Type B pancreatic cell (in vitro differentiated cells): ENCODE data around the gene WDR37. TPM values are rescaled to one million over a fixed set of nuclear protein-coding genes. Genes with fewer than 3 reads are reported as not detected.

Source experiments
- DNase-seq: peaks from one replicate; pipeline ENCODE4 v3.0.0; 2021; ENCODE audit warnings: mixed read lengths; ENCODE audit not compliant: unreplicated experiment; ENCODE audit errors: extremely low spot score
- H3K27ac Mint-ChIP-seq: 2 replicates; pipeline ENCODE4 v1.8.0; 2021; ENCODE audit warnings: mild to moderate bottlenecking, mixed read lengths
- H3K27me3 Mint-ChIP-seq: 2 replicates; pipeline ENCODE4 v1.8.0; 2021; ENCODE audit warnings: mixed read lengths
- H3K36me3 Mint-ChIP-seq: 2 replicates; pipeline ENCODE4 v1.8.0; 2021; ENCODE audit warnings: mixed read lengths
- H3K4me1 Mint-ChIP-seq: one replicate; pipeline ENCODE4 v1.8.0; 2021; ENCODE audit warnings: mixed read lengths; ENCODE audit not compliant: unreplicated experiment
- H3K4me3 Mint-ChIP-seq: 2 replicates; pipeline ENCODE4 v1.8.0; 2021; ENCODE audit warnings: mild to moderate bottlenecking, mixed read lengths
- H3K9me3 Mint-ChIP-seq: 2 replicates; pipeline ENCODE4 v1.8.0; 2021; ENCODE audit warnings: mixed read lengths
- CTCF ChIP-seq: fragments of 200-600 bp; sonication (generic); conservative IDR thresholded peaks from 2 replicates; pipeline ENCODE4 v1.5.0; 2021; ENCODE audit warnings: antibody characterized with exemption, mild to moderate bottlenecking
- total RNA-seq: library from RNA; stranded (reverse); gene quantifications from 2 replicates; pipeline ENCODE4 v1.2.1, GENCODE V29; 2021; ENCODE audit warnings: low replicate concordance

Gene WDR37
- total RNA-seq, 1 donor from 2014 or later = 16.2 TPM

GRCh38 chr10:1134156-1134555, 78.0 kb downstream of the WDR37 start:
- H3K36me3 Mint-ChIP-seq = peaks cover 24% of the 10 kb centered on the region
- no peak for TF ChIP-seq CTCF
- H3K27me3 Mint-ChIP-seq = no peaks in the 10 kb centered on the region
- no peak overlapping the region for H3K27ac Mint-ChIP-seq
- no peak for DNase-seq
- H3K4me1 Mint-ChIP-seq = no peaks in the 10 kb centered on the region
- H3K9me3 Mint-ChIP-seq = peaks cover 9% of the 10 kb centered on the region
- H3K4me3 Mint-ChIP-seq = no peak overlapping the region

- peaks cover 4% of the 10 kb centered on the region for H3K4me1 Mint-ChIP-seq
- no peak overlapping the region for H3K4me3 Mint-ChIP-seq
- peaks cover 9% of the 10 kb centered on the region for H3K9me3 Mint-ChIP-seq
- TF ChIP-seq CTCF = no peak
- H3K27me3 Mint-ChIP-seq = no peaks in the 10 kb centered on the region
- peaks cover 6% of the 10 kb centered on the region for H3K36me3 Mint-ChIP-seq
- DNase-seq = no peak
- no peak overlapping the region for H3K27ac Mint-ChIP-seq
These were observed 80.1 kb downstream of the WDR37 start for GRCh38 chr10:1136268-1136667.

- TF ChIP-seq CTCF = no peak
- DNase-seq = no peak
- H3K4me1 Mint-ChIP-seq = peaks cover 6% of the 10 kb centered on the region
- H3K27me3 Mint-ChIP-seq = peaks cover 3% of the 10 kb centered on the region
- H3K4me3 Mint-ChIP-seq = no peak overlapping the region
- H3K27ac Mint-ChIP-seq = no peak overlapping the region
- H3K9me3 Mint-ChIP-seq = peaks cover 9% of the 10 kb centered on the region
- no peaks in the 10 kb centered on the region for H3K36me3 Mint-ChIP-seq
These were observed 81.4 kb downstream of the WDR37 start for GRCh38 chr10:1137499-1138163.

- H3K4me3 Mint-ChIP-seq = no peak overlapping the region
- peaks cover 9% of the 10 kb centered on the region for H3K9me3 Mint-ChIP-seq
- peaks cover 4% of the 10 kb centered on the region for H3K27me3 Mint-ChIP-seq
- H3K4me1 Mint-ChIP-seq = peaks cover 6% of the 10 kb centered on the region
- no peak for TF ChIP-seq CTCF
- no peak for DNase-seq
- H3K27ac Mint-ChIP-seq = no peak overlapping the region
- H3K36me3 Mint-ChIP-seq = no peaks in the 10 kb centered on the region
These were observed 82.3 kb downstream of the WDR37 start for GRCh38 chr10:1138529-1138928.

- H3K4me3 Mint-ChIP-seq = no peak overlapping the region
- H3K36me3 Mint-ChIP-seq = no peaks in the 10 kb centered on the region
- TF ChIP-seq CTCF = no peak
- no peak for DNase-seq
- H3K27me3 Mint-ChIP-seq = peaks cover 4% of the 10 kb centered on the region
- peaks cover 6% of the 10 kb centered on the region for H3K4me1 Mint-ChIP-seq
- peaks cover 9% of the 10 kb centered on the region for H3K9me3 Mint-ChIP-seq
- no peak overlapping the region for H3K27ac Mint-ChIP-seq
These were observed 85.1 kb downstream of the WDR37 start for GRCh38 chr10:1141261-1141660.
